SU-DHL-6 (cell line): Measurements from ENCODE around the gene GOLGA8R.
"Not testable (repeated sequence)": the region's sequence is repeated elsewhere in the genome, so short reads cannot be mapped to it uniquely, and the experiment has no call there.

ENCODE experiments used
- CTCF ChIP-seq: fragments of 200-600 bp; sonication (generic); IDR thresholded peaks from one replicate; pipeline ENCODE4 v1.5.1; 2017; ENCODE audit warnings: antibody characterized with exemption, mild to moderate bottlenecking, low read length, moderate library complexity; ENCODE audit not compliant: insufficient read depth, poor library complexity, severe bottlenecking
- EZH2phosphoT487 ChIP-seq: fragments of 200-600 bp; sonication (generic), shearing (Covaris generic); conservative IDR thresholded peaks from 2 replicates; pipeline ENCODE4 v1.6.1; 2018; ENCODE audit warnings: mild to moderate bottlenecking, antibody characterized with exemption, low read length, moderate library complexity, mixed read lengths

GRCh38 chr15:30355043-30355442 lies 59.0 kb downstream of the GOLGA8R start:
- not testable (repeated sequence) for TF ChIP-seq CTCF, EZH2phosphoT487
